K562 (cell line): ENCODE results near the gene ADAMTS14. TPM values are rescaled to one million over a fixed set of nuclear protein-coding genes. Genes with fewer than 3 reads are reported as not detected.

Source experiments
- CSDE1 ChIP-seq, 2 experiments: fragments of 450-650 bp; IDR thresholded peaks; 2 replicates each; pipeline ENCODE4 v1.6.1; 2016; ENCODE audit warnings: mild to moderate bottlenecking in 1 of 2
- EP400 ChIP-seq: fragments of 450-650 bp; IDR thresholded peaks from 2 replicates; pipeline ENCODE4 v1.6.1; 2017; ENCODE audit warnings: antibody characterized with exemption, mild to moderate bottlenecking, moderate library complexity
- JUND ChIP-seq, 2 experiments: IDR thresholded peaks; 2 replicates in 1 of 2; 3 replicates in 1 of 2; pipeline ENCODE4 v1.6.1; 2011; ENCODE audit warnings: borderline replicate concordance in 2 of 2, low read depth in 2 of 2, low read length in 2 of 2, improper control_type of control experiment in 1 of 2, missing biosample characterization in 1 of 2, missing genetic modification characterization in 1 of 2, missing genetic modification reagents in 1 of 2
- NFYB ChIP-seq: IDR thresholded peaks from 2 replicates; pipeline ENCODE4 v1.6.1; 2011; ENCODE audit warnings: mild to moderate bottlenecking, moderate library complexity; ENCODE audit not compliant: insufficient read length; ENCODE audit errors: extremely low read depth
- RAD21 ChIP-seq, 2 experiments: fragments of 250-450 bp in 1 of 2; fragments of 450-650 bp in 1 of 2; sonication (Bioruptor Pico) in 1 of 2; formaldehyde crosslinking in 1 of 2; IDR thresholded peaks in 1 of 2; conservative IDR thresholded peaks in 1 of 2; 2 replicates each; pipeline versions ENCODE4 v1.4.0 to v1.8.0; 2020 to 2022; ENCODE audit warnings: mild to moderate bottlenecking in 2 of 2, moderate library complexity in 1 of 2
- RBM25 ChIP-seq: fragments of 200-400 bp; formaldehyde crosslinking; IDR thresholded peaks from 2 replicates; pipeline ENCODE4 v1.6.1; 2018; ENCODE audit warnings: low read length, low read depth, moderate library complexity; ENCODE audit not compliant: severe bottlenecking
- RFX7 ChIP-seq: fragments of 250-450 bp; sonication (Bioruptor Pico); IDR thresholded peaks from 2 replicates; pipeline ENCODE4 v1.5.1; 2021; ENCODE audit warnings: mild to moderate bottlenecking
- SRSF3 ChIP-seq: fragments of 200-400 bp; formaldehyde crosslinking; IDR thresholded peaks from 2 replicates; pipeline ENCODE4 v1.6.1; 2016; ENCODE audit warnings: mild to moderate bottlenecking, low read length, moderate library complexity; ENCODE audit not compliant: insufficient read depth
- TOE1 ChIP-seq, 2 experiments: fragments of 450-650 bp in 1 of 2; sonication (generic) in 1 of 2; formaldehyde crosslinking in 1 of 2; IDR thresholded peaks; 2 replicates each; pipeline versions ENCODE4 v1.7.1 to v1.8.0; 2016 to 2022; ENCODE audit warnings: borderline replicate concordance in 2 of 2, mild to moderate bottlenecking in 2 of 2, antibody characterized with exemption in 1 of 2, inconsistent platforms in 1 of 2, low read depth in 1 of 2, missing genetic modification reagents in 1 of 2, moderate library complexity in 1 of 2
- ZNF217 ChIP-seq: sonication (generic); formaldehyde crosslinking; IDR thresholded peaks from 2 replicates; pipeline ENCODE4 v1.8.0; 2022; ENCODE audit warnings: mild to moderate bottlenecking, missing genetic modification reagents
- ZNF274 ChIP-seq: IDR thresholded peaks from 2 replicates; pipeline ENCODE4 v1.6.1; 2011; ENCODE audit warnings: low read depth, mild to moderate bottlenecking, low read length, moderate library complexity, borderline replicate concordance
- ZNF3 ChIP-seq: fragments of 250-450 bp; sonication (Bioruptor Pico); IDR thresholded peaks from 2 replicates; pipeline ENCODE4 v1.5.0; 2021; ENCODE audit warnings: mild to moderate bottlenecking, moderate library complexity
- ZNF707 ChIP-seq: fragments of 250-450 bp; sonication (Bioruptor Pico); conservative IDR thresholded peaks from 2 replicates; pipeline ENCODE4 v1.8.0; 2022; ENCODE audit warnings: inconsistent platforms, mild to moderate bottlenecking, moderate library complexity
- polyA plus RNA-seq, 8 experiments: library from polyadenylated mRNA; depleted of rRNA in 4 of 8; stranded (reverse) in 5 of 8; unstranded in 3 of 8; fragments of >200 nt; fragmentation: Nextera tagmentation in 2 of 8; fragmentation: Illumina TruSeq in 1 of 8; extraction: Ambion mirVana in 2 of 8; extraction: Trizol in 1 of 8; gene quantifications; 2 replicates each; pipeline versions ENCODE4 v1.2.1 to v1.2.3, GENCODE V29; 2011 to 2014; ENCODE audit warnings: inconsistent platforms in 1 of 8, missing spikeins in 1 of 8
- total RNA-seq, 7 experiments: library from RNA; depleted of rRNA in 6 of 7; stranded (reverse); fragments of >200 nt in 6 of 7; fragmentation: Illumina TruSeq in 2 of 7; extraction: Trizol in 2 of 7; gene quantifications; 2 replicates each; pipeline versions ENCODE4 v1.2.1 to v1.2.3, GENCODE V29; 2011 to 2021; ENCODE audit warnings: low replicate concordance in 1 of 7
- TF ChIP-seq, protein P1 (sequence below): fragments of 200-400 bp; formaldehyde crosslinking; IDR thresholded peaks from 2 replicates; pipeline ENCODE4 v1.6.1; 2017; ENCODE audit warnings: mild to moderate bottlenecking, low read depth, low read length, moderate library complexity
- TF ChIP-seq, protein P2 (sequence below): fragments of 450-650 bp; formaldehyde crosslinking; IDR thresholded peaks from 2 replicates; pipeline ENCODE4 v1.4.0; 2020; ENCODE audit warnings: mild to moderate bottlenecking, moderate library complexity
- TF ChIP-seq, protein P3 (sequence below): fragments of 450-650 bp; formaldehyde crosslinking; IDR thresholded peaks from 2 replicates; pipeline ENCODE4 v1.4.0; 2020; ENCODE audit warnings: mild to moderate bottlenecking, mixed read lengths
- TF ChIP-seq, protein P4 (sequence below): fragments of 250-450 bp; sonication (Bioruptor Pico); IDR thresholded peaks from 2 replicates; pipeline ENCODE4 v1.5.1; 2021; ENCODE audit warnings: mild to moderate bottlenecking

Gene ADAMTS14
- total and polyA plus RNA-seq, 9 of the 15 experiments (the other 6 are each of a cell fraction or from before 2014, with no cell fraction given) = 0.04 to 37.4 (median 15.9) TPM

DNA sequence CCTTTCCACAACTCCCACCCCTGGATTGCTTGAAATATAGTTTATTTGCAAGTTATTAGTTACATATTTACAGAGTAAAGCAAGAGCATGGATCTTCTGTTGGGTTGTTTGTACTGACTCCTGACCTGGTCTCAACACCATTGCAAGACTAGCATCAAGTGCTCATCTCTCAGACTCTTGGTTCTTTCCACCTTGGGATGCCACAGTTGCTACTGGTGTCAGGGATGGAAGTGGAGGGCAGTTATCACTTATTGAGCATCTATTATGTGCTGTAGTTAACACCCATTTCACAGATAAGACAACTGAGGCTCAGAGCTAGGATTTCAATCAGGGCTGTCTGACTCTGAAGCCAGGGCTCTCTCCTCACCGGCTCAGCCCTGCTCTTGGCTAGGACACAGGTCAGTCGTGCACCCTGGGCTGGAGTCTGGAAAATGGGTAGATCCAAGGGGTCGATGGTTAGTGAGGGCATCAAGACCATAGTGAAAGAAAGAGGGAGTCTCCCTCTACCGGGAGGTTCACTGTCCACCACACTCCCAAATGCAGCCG is 614 bp upstream of the ADAMTS14 start (continued):
- 0 out of 2 replicates have a peak, but pooled peaks have one; percentile 56 for TF ChIP-seq ZNF707
- TF ChIP-seq CSDE1 (IDR thresholded peaks at IDR 0.05) = no peak
- TF ChIP-seq ZNF274 = no peak
- TF ChIP-seq, protein P1, sequence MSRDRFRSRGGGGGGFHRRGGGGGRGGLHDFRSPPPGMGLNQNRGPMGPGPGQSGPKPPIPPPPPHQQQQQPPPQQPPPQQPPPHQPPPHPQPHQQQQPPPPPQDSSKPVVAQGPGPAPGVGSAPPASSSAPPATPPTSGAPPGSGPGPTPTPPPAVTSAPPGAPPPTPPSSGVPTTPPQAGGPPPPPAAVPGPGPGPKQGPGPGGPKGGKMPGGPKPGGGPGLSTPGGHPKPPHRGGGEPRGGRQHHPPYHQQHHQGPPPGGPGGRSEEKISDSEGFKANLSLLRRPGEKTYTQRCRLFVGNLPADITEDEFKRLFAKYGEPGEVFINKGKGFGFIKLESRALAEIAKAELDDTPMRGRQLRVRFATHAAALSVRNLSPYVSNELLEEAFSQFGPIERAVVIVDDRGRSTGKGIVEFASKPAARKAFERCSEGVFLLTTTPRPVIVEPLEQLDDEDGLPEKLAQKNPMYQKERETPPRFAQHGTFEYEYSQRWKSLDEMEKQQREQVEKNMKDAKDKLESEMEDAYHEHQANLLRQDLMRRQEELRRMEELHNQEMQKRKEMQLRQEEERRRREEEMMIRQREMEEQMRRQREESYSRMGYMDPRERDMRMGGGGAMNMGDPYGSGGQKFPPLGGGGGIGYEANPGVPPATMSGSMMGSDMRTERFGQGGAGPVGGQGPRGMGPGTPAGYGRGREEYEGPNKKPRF = no peak
- TF ChIP-seq, protein P2, sequence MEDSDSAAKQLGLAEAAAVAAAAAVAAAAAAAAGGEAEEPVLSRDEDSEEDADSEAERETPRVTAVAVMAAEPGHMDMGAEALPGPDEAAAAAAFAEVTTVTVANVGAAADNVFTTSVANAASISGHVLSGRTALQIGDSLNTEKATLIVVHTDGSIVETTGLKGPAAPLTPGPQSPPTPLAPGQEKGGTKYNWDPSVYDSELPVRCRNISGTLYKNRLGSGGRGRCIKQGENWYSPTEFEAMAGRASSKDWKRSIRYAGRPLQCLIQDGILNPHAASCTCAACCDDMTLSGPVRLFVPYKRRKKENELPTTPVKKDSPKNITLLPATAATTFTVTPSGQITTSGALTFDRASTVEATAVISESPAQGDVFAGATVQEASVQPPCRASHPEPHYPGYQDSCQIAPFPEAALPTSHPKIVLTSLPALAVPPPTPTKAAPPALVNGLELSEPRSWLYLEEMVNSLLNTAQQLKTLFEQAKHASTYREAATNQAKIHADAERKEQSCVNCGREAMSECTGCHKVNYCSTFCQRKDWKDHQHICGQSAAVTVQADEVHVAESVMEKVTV = peak; percentile 61
- TF ChIP-seq RFX7 = no peak
- TF ChIP-seq RBM25 = peak; percentile 99
- peak; percentile 24; the same call in 1 of the 2 replicates for TF ChIP-seq JUND (IDR thresholded peaks at IDR 0.05; ENCODE audit: borderline replicate concordance, low read depth, low read length)
- peak; percentile 71; the same call in 1 of the 3 replicates for TF ChIP-seq JUND (tag; IDR thresholded peaks at IDR 0.05; ENCODE audit: borderline replicate concordance, low read depth, low read length)
- TF ChIP-seq, protein P3, sequence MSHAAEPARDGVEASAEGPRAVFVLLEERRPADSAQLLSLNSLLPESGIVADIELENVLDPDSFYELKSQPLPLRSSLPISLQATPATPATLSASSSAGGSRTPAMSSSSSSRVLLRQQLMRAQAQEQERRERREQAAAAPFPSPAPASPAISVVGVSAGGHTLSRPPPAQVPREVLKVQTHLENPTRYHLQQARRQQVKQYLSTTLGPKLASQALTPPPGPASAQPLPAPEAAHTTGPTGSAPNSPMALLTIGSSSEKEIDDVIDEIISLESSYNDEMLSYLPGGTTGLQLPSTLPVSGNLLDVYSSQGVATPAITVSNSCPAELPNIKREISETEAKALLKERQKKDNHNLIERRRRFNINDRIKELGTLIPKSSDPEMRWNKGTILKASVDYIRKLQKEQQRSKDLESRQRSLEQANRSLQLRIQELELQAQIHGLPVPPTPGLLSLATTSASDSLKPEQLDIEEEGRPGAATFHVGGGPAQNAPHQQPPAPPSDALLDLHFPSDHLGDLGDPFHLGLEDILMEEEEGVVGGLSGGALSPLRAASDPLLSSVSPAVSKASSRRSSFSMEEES (CRISPR knock-in tag) = peak; percentile 10; the same call in 1 of the 2 replicates
- TF ChIP-seq, protein P4, sequence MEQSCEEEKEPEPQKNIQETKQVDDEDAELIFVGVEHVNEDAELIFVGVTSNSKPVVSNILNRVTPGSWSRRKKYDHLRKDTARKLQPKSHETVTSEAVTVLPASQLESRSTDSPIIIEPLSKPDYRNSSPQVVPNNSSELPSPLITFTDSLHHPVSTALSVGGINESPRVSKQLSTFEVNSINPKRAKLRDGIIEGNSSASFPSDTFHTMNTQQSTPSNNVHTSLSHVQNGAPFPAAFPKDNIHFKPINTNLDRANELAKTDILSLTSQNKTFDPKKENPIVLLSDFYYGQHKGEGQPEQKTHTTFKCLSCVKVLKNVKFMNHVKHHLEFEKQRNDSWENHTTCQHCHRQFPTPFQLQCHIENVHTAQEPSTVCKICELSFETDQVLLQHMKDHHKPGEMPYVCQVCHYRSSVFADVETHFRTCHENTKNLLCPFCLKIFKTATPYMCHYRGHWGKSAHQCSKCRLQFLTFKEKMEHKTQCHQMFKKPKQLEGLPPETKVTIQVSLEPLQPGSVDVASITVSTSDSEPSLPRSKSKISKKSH (CRISPR knock-in tag) = no peak
- TF ChIP-seq ZNF217 (CRISPR knock-in tag) = no peak
- peak; percentile 66; the same call in 1 of the 2 replicates for TF ChIP-seq ZNF3 (CRISPR knock-in tag)
- TF ChIP-seq RAD21 (CRISPR knock-in tag; conservative IDR thresholded peaks at IDR 0.05 in 1 of 2, IDR thresholded peaks at IDR 0.05 in 1 of 2) = peak; percentile 55 to 67
- TF ChIP-seq SRSF3 = no peak
- TF ChIP-seq EP400 = no peak
- TF ChIP-seq NFYB = no peak
- TF ChIP-seq TOE1 (IDR thresholded peaks at IDR 0.05; ENCODE audit: borderline replicate concordance) = peak; percentile 70
- no peak for TF ChIP-seq TOE1 (CRISPR knock-in tag; IDR thresholded peaks at IDR 0.05; ENCODE audit: borderline replicate concordance, low read depth)
